AG09309 (cell line): ENCODE results near the gene ADM.
A peak's percentile ranks its signal among the peaks of the same experiment; 100 is the strongest.

Experiments
- DNase-seq: peaks from one replicate; pipeline ENCODE4 v3.0.0-alpha.2; 2010; ENCODE audit warnings: low read depth
- H3K4me3 ChIP-seq: 2 replicates; pipeline ENCODE4 v1.5.1; 2011; ENCODE audit warnings: mild to moderate bottlenecking, low read depth, low read length, moderate library complexity; ENCODE audit not compliant: control insufficient read depth
- TF ChIP-seq, protein P1 (sequence below): IDR thresholded peaks from 2 replicates; pipeline ENCODE4 v1.5.1; 2011; ENCODE audit warnings: mild to moderate bottlenecking, low read depth, low read length, inconsistent platforms; ENCODE audit not compliant: insufficient read depth, control insufficient read depth; ENCODE audit errors: missing control alignments

The ADM gene

GRCh38 chr11:10307022-10307399 lies 2.1 kb downstream of the ADM start:
- H3K4me3 ChIP-seq: peak overlapping the region; percentile 98
- TF ChIP-seq, protein P1, sequence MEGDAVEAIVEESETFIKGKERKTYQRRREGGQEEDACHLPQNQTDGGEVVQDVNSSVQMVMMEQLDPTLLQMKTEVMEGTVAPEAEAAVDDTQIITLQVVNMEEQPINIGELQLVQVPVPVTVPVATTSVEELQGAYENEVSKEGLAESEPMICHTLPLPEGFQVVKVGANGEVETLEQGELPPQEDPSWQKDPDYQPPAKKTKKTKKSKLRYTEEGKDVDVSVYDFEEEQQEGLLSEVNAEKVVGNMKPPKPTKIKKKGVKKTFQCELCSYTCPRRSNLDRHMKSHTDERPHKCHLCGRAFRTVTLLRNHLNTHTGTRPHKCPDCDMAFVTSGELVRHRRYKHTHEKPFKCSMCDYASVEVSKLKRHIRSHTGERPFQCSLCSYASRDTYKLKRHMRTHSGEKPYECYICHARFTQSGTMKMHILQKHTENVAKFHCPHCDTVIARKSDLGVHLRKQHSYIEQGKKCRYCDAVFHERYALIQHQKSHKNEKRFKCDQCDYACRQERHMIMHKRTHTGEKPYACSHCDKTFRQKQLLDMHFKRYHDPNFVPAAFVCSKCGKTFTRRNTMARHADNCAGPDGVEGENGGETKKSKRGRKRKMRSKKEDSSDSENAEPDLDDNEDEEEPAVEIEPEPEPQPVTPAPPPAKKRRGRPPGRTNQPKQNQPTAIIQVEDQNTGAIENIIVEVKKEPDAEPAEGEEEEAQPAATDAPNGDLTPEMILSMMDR: no peak
- DNase-seq: no peak

DNA sequence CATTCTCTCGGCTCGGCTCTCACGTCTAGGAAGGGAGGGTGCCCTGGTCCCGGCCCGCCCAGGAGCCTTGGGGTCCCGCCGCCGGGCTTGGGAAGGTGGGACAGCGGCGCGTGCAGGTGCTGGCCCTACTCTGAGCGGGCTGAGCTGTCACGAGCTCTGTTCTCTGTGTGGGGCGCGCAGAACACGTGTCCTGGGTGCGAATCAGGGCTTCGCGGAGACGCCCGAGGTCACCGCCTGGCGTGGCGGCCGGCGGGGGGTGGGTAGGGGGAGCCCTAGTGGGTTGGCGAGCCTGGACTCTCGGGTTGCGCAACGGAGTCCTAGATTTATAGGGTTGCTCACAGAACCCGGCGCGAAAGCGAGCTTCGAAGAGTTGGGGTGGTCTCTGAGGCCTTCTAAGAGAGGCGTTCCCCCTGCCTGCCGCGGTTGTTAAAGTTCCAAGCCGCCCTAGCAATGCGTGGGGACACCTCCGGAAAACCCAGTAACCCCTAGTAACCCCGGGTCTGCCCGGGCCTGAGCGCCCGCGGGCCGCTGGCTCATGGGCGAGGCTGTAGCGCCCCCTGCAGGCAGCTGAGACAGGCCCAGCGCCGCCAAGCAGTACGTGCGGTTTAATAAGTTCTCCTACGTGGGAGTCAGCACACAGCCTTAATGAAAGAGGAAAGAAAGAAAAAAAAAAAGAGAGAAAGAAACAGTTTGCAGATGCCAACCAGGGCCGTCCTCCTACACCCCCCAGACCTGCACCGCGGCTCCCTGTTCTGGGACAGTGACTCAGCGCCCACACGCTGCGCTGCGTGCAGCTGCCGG lies 2.7 kb downstream of the ADM start:
- no peak for DNase-seq
- TF ChIP-seq, protein P1: peak; percentile 90
- H3K4me3 ChIP-seq: peak overlapping the region; percentile 98

- peak overlapping the region; percentile 98 for H3K4me3 ChIP-seq
- TF ChIP-seq, protein P1: no peak
- DNase-seq: no peak
Observed at GRCh38 chr11:10308201-10308954, 3.5 kb downstream of the ADM start.

GRCh38 chr11:10309163-10310093 lies 4.6 kb downstream of the ADM start:
- H3K4me3 ChIP-seq: no peak overlapping the region; the same call in 1 of the 2 replicates
- TF ChIP-seq, protein P1: no peak
- DNase-seq: peak; percentile 89

DNA sequence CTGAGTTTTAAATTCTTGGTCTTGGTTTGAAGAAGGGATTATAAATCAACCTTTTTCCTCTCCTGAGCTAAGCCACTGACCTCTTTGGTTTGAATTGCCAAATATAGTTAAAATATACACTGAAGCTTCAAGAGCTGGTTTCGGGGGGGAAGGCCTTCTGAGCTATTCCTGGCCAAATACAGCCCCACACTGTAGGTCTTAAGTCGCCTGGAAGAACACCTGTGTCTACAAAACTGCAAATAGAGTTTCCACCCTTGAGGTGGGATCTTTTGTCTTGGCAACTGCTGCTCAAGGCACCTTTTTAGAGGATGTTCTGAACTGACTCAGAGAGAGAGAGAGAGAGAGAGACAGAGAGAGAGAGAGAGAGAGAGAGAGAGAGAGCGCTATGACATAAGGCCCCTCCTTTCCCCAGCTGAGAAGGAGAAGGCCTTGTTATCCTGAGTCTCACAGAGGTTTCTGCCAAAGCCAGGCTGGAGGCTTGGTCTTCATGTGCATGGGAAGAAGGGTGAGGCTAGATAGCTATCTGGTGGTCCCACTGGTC lies 5.5 kb downstream of the ADM start:
- H3K4me3 ChIP-seq: no peak overlapping the region
- no peak for DNase-seq

More for the DNA sequence above, 5.5 kb downstream of the ADM start:
- TF ChIP-seq, protein P1: no peak
